ENCODE results near the gene DDB1. TPM values are rescaled to one million over a fixed set of nuclear protein-coding genes. Genes with fewer than 3 reads are reported as not detected.

DDB1 gene
- total and polyA plus RNA-seq, 2 of the 13 experiments (the other 11 are each of a cell fraction or from before 2014, with no cell fraction given), result 217 to 266 TPM

DNA sequence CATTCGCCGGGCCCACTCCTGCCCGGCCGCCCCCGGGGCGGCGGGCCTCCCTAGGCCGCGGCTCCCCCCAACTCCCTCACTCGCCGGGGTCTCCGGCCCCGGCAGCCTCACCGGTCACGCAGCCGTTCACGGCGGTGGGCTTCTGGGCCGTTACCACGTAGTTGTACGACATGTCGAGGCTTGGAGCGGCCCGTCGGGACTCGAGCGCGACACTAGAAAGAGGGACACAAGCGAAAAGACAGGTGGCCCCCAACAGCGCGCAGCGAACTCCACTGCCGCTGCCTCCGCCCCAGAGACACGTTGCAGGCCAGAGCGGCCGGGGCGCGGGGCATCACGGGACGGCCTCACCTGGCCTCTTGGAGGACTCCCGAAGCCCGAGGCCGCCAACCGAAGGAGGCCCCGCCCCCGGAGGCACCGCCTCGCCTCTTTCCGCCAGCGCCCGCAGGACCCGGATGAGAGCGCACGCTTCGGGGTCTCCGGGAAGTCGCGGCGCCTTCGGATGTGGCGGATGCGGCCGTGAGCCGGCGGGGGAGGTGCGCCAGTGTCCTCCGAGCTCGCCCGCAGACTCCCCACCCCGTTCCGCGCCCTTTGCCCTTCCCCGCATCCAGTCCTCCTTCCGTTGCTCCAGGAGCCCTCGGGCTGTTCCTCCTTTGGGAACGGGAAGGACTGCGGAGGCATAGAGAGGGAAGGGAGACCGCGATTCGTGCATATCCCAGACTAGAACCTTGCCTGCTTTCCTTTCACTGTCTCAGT is at the start of gene DDB1, which contains the start of gene TKFC (continued):
- TF ChIP-seq, protein P1, sequence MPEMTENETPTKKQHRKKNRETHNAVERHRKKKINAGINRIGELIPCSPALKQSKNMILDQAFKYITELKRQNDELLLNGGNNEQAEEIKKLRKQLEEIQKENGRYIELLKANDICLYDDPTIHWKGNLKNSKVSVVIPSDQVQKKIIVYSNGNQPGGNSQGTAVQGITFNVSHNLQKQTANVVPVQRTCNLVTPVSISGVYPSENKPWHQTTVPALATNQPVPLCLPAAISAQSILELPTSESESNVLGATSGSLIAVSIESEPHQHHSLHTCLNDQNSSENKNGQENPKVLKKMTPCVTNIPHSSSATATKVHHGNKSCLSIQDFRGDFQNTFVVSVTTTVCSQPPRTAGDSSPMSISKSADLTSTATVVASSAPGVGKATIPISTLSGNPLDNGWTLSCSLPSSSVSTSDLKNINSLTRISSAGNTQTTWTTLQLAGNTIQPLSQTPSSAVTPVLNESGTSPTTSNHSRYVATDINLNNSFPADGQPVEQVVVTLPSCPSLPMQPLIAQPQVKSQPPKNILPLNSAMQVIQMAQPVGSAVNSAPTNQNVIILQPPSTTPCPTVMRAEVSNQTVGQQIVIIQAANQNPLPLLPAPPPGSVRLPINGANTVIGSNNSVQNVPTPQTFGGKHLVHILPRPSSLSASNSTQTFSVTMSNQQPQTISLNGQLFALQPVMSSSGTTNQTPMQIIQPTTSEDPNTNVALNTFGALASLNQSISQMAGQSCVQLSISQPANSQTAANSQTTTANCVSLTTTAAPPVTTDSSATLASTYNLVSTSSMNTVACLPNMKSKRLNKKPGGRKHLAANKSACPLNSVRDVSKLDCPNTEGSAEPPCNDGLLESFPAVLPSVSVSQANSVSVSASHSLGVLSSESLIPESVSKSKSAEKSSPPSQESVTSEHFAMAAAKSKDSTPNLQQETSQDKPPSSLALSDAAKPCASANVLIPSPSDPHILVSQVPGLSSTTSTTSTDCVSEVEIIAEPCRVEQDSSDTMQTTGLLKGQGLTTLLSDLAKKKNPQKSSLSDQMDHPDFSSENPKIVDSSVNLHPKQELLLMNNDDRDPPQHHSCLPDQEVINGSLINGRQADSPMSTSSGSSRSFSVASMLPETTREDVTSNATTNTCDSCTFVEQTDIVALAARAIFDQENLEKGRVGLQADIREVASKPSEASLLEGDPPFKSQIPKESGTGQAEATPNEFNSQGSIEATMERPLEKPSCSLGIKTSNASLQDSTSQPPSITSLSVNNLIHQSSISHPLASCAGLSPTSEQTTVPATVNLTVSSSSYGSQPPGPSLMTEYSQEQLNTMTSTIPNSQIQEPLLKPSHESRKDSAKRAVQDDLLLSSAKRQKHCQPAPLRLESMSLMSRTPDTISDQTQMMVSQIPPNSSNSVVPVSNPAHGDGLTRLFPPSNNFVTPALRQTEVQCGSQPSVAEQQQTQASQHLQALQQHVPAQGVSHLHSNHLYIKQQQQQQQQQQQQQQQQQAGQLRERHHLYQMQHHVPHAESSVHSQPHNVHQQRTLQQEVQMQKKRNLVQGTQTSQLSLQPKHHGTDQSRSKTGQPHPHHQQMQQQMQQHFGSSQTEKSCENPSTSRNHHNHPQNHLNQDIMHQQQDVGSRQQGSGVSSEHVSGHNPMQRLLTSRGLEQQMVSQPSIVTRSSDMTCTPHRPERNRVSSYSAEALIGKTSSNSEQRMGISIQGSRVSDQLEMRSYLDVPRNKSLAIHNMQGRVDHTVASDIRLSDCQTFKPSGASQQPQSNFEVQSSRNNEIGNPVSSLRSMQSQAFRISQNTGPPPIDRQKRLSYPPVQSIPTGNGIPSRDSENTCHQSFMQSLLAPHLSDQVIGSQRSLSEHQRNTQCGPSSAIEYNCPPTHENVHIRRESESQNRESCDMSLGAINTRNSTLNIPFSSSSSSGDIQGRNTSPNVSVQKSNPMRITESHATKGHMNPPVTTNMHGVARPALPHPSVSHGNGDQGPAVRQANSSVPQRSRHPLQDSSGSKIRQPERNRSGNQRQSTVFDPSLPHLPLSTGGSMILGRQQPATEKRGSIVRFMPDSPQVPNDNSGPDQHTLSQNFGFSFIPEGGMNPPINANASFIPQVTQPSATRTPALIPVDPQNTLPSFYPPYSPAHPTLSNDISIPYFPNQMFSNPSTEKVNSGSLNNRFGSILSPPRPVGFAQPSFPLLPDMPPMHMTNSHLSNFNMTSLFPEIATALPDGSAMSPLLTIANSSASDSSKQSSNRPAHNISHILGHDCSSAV (CRISPR knock-in tag; IDR thresholded peaks at IDR 0.05; ENCODE audit: borderline replicate concordance), result no peak
- TF ChIP-seq NFKB2 (CRISPR knock-in tag; IDR thresholded peaks at IDR 0.05; ENCODE audit: borderline replicate concordance) (peak; percentile 60; the same call in 1 of the 2 replicates), ZNF160 (CRISPR knock-in tag; IDR thresholded peaks at IDR 0.05) (no peak; the same call in 1 of the 2 replicates), ZNF138 (CRISPR knock-in tag; IDR thresholded peaks at IDR 0.05; ENCODE audit: low read depth) (no peak), ZNF878 (CRISPR knock-in tag; IDR thresholded peaks at IDR 0.05) (peak; percentile 95), TCF7L2 (IDR thresholded peaks at IDR 0.05; ENCODE audit: low read depth, low read length) (no peak), SRSF1 (optimal IDR thresholded peaks at IDR 0.05; ENCODE audit: low read depth, low read length) (peak; percentile 60), ZSCAN22 (CRISPR knock-in tag; IDR thresholded peaks at IDR 0.05) (0 out of 2 replicates have a peak, but pooled peaks have one; percentile 51), ZNF746 (CRISPR knock-in tag; IDR thresholded peaks at IDR 0.05) (peak; percentile 56; the same call in 1 of the 2 replicates), ZNF703 (CRISPR knock-in tag; IDR thresholded peaks at IDR 0.05; ENCODE audit: borderline replicate concordance) (peak; percentile 50; the same call in 1 of the 2 replicates), ZNF329 (CRISPR knock-in tag; IDR thresholded peaks at IDR 0.05; ENCODE audit: low read depth) (peak; percentile 50; the same call in 1 of the 2 replicates), IKZF1 (IDR thresholded peaks at IDR 0.05) (no peak), ZNF816 (CRISPR knock-in tag; IDR thresholded peaks at IDR 0.05; ENCODE audit: borderline replicate concordance) (0 out of 2 replicates have a peak, but pooled peaks have one; percentile 68), ZNF282 (IDR thresholded peaks at IDR 0.05; ENCODE audit: partially characterized antibody) (no peak), MTF1 (CRISPR knock-in tag; IDR thresholded peaks at IDR 0.05) (no peak)
- TF ChIP-seq, protein P2, sequence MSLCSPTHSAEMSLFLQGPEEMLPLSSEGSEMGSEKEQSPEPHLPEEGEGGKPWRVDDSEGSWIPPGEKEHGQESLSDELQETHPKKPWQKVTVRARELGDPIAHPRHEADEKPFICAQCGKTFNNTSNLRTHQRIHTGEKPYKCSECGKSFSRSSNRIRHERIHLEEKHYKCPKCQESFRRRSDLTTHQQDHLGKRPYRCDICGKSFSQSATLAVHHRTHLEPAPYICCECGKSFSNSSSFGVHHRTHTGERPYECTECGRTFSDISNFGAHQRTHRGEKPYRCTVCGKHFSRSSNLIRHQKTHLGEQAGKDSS (CRISPR knock-in tag; IDR thresholded peaks at IDR 0.05; ENCODE audit: borderline replicate concordance, low read depth), result no peak; the same call in 1 of the 2 replicates
- TF ChIP-seq, protein P3, sequence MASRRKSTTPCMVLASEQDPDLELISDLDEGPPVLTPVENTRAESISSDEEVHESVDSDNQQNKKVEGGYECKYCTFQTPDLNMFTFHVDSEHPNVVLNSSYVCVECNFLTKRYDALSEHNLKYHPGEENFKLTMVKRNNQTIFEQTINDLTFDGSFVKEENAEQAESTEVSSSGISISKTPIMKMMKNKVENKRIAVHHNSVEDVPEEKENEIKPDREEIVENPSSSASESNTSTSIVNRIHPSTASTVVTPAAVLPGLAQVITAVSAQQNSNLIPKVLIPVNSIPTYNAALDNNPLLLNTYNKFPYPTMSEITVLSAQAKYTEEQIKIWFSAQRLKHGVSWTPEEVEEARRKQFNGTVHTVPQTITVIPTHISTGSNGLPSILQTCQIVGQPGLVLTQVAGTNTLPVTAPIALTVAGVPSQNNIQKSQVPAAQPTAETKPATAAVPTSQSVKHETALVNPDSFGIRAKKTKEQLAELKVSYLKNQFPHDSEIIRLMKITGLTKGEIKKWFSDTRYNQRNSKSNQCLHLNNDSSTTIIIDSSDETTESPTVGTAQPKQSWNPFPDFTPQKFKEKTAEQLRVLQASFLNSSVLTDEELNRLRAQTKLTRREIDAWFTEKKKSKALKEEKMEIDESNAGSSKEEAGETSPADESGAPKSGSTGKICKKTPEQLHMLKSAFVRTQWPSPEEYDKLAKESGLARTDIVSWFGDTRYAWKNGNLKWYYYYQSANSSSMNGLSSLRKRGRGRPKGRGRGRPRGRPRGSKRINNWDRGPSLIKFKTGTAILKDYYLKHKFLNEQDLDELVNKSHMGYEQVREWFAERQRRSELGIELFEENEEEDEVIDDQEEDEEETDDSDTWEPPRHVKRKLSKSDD (CRISPR knock-in tag; IDR thresholded peaks at IDR 0.05; ENCODE audit: low read depth), result 0 out of 2 replicates have a peak, but pooled peaks have one; percentile 46
